ENCODE results near the gene SPTBN4. TPM values are rescaled to one million over a fixed set of nuclear protein-coding genes. Genes with fewer than 3 reads are reported as not detected.

The SPTBN4 gene
- total and polyA plus RNA-seq, 9 donors = 2.2 to 11.6 (median 6.2) TPM

- 83 to 84% (median 83%) methylated on average over 12 of the region's 12 CpGs for WGBS, 3 donors
- intact Hi-C loops (cut with DNase I) = loop anchor here in 1 of 4 donors (10.0 kb wide), 1 partner anchor 114 kb away; the partner anchor contains the start of genes BLVRB and SPTBN4
- DNase-seq = no peak
Measured at GRCh38 chr19:40578442-40578908, 111.7 kb downstream of the SPTBN4 start.

DNA sequence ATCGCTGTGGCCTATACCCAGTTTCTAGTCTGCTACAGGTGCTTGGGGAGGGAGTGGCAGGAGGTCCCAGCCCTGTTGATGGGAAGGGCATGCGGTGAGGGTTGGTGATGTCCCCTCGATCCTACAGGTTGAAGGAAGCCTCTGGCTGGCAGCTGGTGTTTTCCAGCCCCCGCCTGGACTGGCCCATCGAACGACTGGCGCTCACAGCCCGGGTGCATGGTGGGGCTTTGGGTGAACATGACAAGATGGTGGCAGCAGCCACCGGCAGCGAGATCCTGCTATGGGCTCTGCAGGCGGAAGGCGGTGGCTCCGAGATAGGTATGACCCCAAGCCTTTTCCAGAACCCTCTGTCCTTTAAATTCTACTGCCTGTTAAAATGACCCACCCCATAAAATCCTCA, 113.8 kb downstream of the SPTBN4 start:
- no peaks in the 10 kb centered on the region for H3K27me3 ChIP-seq
- H3K4me1 ChIP-seq (ENCODE audit: insufficient read depth) = no peaks in the 10 kb centered on the region
- intact Hi-C loops (cut with DNase I) = no loop called here
- H3K27ac ChIP-seq = no peak overlapping the region
- H3K4me3 ChIP-seq = no peak overlapping the region
- H3K36me3 ChIP-seq = no peaks in the 10 kb centered on the region
- WGBS, 3 donors = 91 to 96% (median 95%) methylated on average over 13 of the region's 13 CpGs
- TF ChIP-seq EP300 (IDR thresholded peaks at IDR 0.05) (no peak), POLR2A (IDR thresholded peaks at IDR 0.05) (no peak)
- TF ChIP-seq, protein P1, sequence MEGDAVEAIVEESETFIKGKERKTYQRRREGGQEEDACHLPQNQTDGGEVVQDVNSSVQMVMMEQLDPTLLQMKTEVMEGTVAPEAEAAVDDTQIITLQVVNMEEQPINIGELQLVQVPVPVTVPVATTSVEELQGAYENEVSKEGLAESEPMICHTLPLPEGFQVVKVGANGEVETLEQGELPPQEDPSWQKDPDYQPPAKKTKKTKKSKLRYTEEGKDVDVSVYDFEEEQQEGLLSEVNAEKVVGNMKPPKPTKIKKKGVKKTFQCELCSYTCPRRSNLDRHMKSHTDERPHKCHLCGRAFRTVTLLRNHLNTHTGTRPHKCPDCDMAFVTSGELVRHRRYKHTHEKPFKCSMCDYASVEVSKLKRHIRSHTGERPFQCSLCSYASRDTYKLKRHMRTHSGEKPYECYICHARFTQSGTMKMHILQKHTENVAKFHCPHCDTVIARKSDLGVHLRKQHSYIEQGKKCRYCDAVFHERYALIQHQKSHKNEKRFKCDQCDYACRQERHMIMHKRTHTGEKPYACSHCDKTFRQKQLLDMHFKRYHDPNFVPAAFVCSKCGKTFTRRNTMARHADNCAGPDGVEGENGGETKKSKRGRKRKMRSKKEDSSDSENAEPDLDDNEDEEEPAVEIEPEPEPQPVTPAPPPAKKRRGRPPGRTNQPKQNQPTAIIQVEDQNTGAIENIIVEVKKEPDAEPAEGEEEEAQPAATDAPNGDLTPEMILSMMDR (IDR thresholded peaks at IDR 0.05) = no peak
- H3K9me3 ChIP-seq = no peaks in the 10 kb centered on the region
- no peak for DNase-seq

More at GRCh38 chr19:40578442-40578908, 111.7 kb downstream of the SPTBN4 start:
- TF ChIP-seq, protein P1 (IDR thresholded peaks at IDR 0.05) = no peak
- no peak for TF ChIP-seq POLR2A (IDR thresholded peaks at IDR 0.05)
- no peak for TF ChIP-seq EP300 (IDR thresholded peaks at IDR 0.05)
- Histone ChIP-seq H3K27me3 (no peaks in the 10 kb centered on the region), H3K9me3 (no peaks in the 10 kb centered on the region), H3K4me3 (no peak overlapping the region), H3K4me1 (ENCODE audit: insufficient read depth) (no peaks in the 10 kb centered on the region), H3K36me3 (no peaks in the 10 kb centered on the region), H3K27ac (no peak overlapping the region)

- H3K27me3 ChIP-seq = no peaks in the 10 kb centered on the region
- 92 to 95% (median 92%) methylated on average over 5 of the region's 5 CpGs for WGBS, 3 donors
- no peaks in the 10 kb centered on the region for H3K9me3 ChIP-seq
- H3K36me3 ChIP-seq = no peaks in the 10 kb centered on the region
- no peak overlapping the region for H3K4me3 ChIP-seq
- no peak for DNase-seq
- intact Hi-C loops (cut with DNase I) = no loop called here
- H3K4me1 ChIP-seq (ENCODE audit: insufficient read depth) = no peaks in the 10 kb centered on the region
- TF ChIP-seq POLR2A (IDR thresholded peaks at IDR 0.05) = no peak
- no peak for TF ChIP-seq EP300 (IDR thresholded peaks at IDR 0.05)
- TF ChIP-seq, protein P1 (IDR thresholded peaks at IDR 0.05) = no peak
- no peak overlapping the region for H3K27ac ChIP-seq
Measured at GRCh38 chr19:40581531-40581930, 114.7 kb downstream of the SPTBN4 start.

GRCh38 chr19:40582467-40582866, 115.7 kb downstream of the SPTBN4 start:
- 83 to 93% (median 91%) methylated on average over 2 of the region's 2 CpGs for WGBS, 3 donors
- TF ChIP-seq, protein P1 (IDR thresholded peaks at IDR 0.05) = no peak
- TF ChIP-seq POLR2A (IDR thresholded peaks at IDR 0.05) (no peak), EP300 (IDR thresholded peaks at IDR 0.05) (no peak)
- Histone ChIP-seq H3K27me3 (no peaks in the 10 kb centered on the region), H3K9me3 (no peaks in the 10 kb centered on the region), H3K27ac (no peak overlapping the region), H3K4me3 (no peak overlapping the region), H3K4me1 (ENCODE audit: insufficient read depth) (no peaks in the 10 kb centered on the region), H3K36me3 (no peaks in the 10 kb centered on the region)
- DNase-seq = no peak
- intact Hi-C loops (cut with DNase I) = no loop called here

Measured in ovary (tissue), 9 donors.